Tibial artery (tissue), 4 donors: ENCODE results near the gene PTPN13.

Experiments
- DNase-seq, 2 donors: peaks; one replicate each; pipeline ENCODE4 v3.0.0-alpha.2; 2019
- H3K27ac ChIP-seq, 2 donors: fragments of 200-600 bp; sonication (generic) in 1 of 2; 1 replicate in 1 of 2; 2 replicates in 1 of 2; pipeline ENCODE4 v1.5.1; 2018 to 2019; ENCODE audit warnings: mild to moderate bottlenecking in 1 of 2
- H3K27me3 ChIP-seq, 2 donors: fragments of 200-600 bp; sonication (generic) in 1 of 2; one replicate each; pipeline versions ENCODE4 v1.5.1 to v1.6.0; 2016 to 2019
- H3K36me3 ChIP-seq, 3 donors: fragments of 200-600 bp; sonication (generic) in 2 of 3; one replicate each; pipeline ENCODE4 v1.5.1; 2016 to 2019; ENCODE audit warnings: mild to moderate bottlenecking in 2 of 3
- H3K4me1 ChIP-seq, 4 donors: fragments of 200-600 bp; sonication (generic) in 2 of 4; 1 replicate in 3 of 4; 2 replicates in 1 of 4; pipeline ENCODE4 v1.5.1; 2016 to 2019
- H3K4me3 ChIP-seq, 2 donors: fragments of 200-600 bp; sonication (generic) in 1 of 2; 1 replicate in 1 of 2; 2 replicates in 1 of 2; pipeline ENCODE4 v1.5.1; 2018 to 2019; ENCODE audit warnings: mild to moderate bottlenecking in 2 of 2
- H3K9me3 ChIP-seq, 3 donors: fragments of 200-600 bp; sonication (generic) in 1 of 3; one replicate each; pipeline ENCODE4 v1.5.1; 2016 to 2019
- CTCF ChIP-seq, 2 experiments: fragments of 200-600 bp in 1 of 2; fragments of 450-650 bp in 1 of 2; IDR thresholded peaks; one replicate each; pipeline ENCODE4 v1.5.1; 2017 to 2019; ENCODE audit warnings: antibody characterized with exemption in 2 of 2, mild to moderate bottlenecking in 1 of 2, moderate library complexity in 1 of 2
- intact Hi-C: fragments of 100-400 bp; cut with DNase I; formaldehyde crosslinking; loops from one replicate; pipeline ENCODE4 v1.15.0; 2023; ENCODE audit warnings: low total_unique reads

The PTPN13 gene

GRCh38 chr4:86554646-86555045 lies 39.5 kb upstream of the PTPN13 start:
- Histone ChIP-seq H3K4me1 (peaks cover 0 to 7% (median 0%) of the 10 kb centered on the region in 4 donors), H3K27ac (no peak overlapping the region), H3K9me3 (no peaks in the 10 kb centered on the region), H3K36me3 (no peaks in the 10 kb centered on the region), H3K27me3 (no peaks in the 10 kb centered on the region), H3K4me3 (no peak overlapping the region)
- TF ChIP-seq CTCF (IDR thresholded peaks at IDR 0.05) = no peak
- no peak for DNase-seq
- intact Hi-C loops = no loop called here

- Histone ChIP-seq H3K36me3 (no peaks in the 10 kb centered on the region), H3K27ac (peak overlapping the region in 1 of 2 donors; percentile 5), H3K4me3 (no peak overlapping the region), H3K9me3 (no peaks in the 10 kb centered on the region), H3K27me3 (no peaks in the 10 kb centered on the region), H3K4me1 (peaks cover 0 to 7% (median 0%) of the 10 kb centered on the region in 4 donors)
- intact Hi-C loops = no loop called here
- no peak for DNase-seq
- no peak for TF ChIP-seq CTCF (IDR thresholded peaks at IDR 0.05)
These were observed 37.2 kb upstream of the PTPN13 start for GRCh38 chr4:86556791-86557415.

- peak overlapping the region in 1 of 2 donors; percentile 5 for H3K27ac ChIP-seq
- no peak for DNase-seq
These were observed 36.6 kb upstream of the PTPN13 start for GRCh38 chr4:86557526-86557925.

GRCh38 chr4:86558258-86558657 lies 35.9 kb upstream of the PTPN13 start:
- Histone ChIP-seq H3K27ac (no peak overlapping the region), H3K36me3 (no peaks in the 10 kb centered on the region), H3K4me3 (no peak overlapping the region), H3K4me1 (peaks cover 0 to 7% (median 0%) of the 10 kb centered on the region in 4 donors), H3K9me3 (no peaks in the 10 kb centered on the region), H3K27me3 (no peaks in the 10 kb centered on the region)
- intact Hi-C loops = no loop called here
- TF ChIP-seq CTCF (IDR thresholded peaks at IDR 0.05) = no peak
- DNase-seq = no peak

More at GRCh38 chr4:86557526-86557925, 36.6 kb upstream of the PTPN13 start:
- Histone ChIP-seq H3K27me3 (no peaks in the 10 kb centered on the region), H3K4me1 (peaks cover 0 to 7% (median 0%) of the 10 kb centered on the region in 4 donors), H3K36me3 (no peaks in the 10 kb centered on the region), H3K4me3 (no peak overlapping the region), H3K9me3 (no peaks in the 10 kb centered on the region)
- intact Hi-C loops = no loop called here
- TF ChIP-seq CTCF (IDR thresholded peaks at IDR 0.05) = no peak

GRCh38 chr4:86558797-86559196 lies 35.3 kb upstream of the PTPN13 start:
- no peak for DNase-seq
- TF ChIP-seq CTCF (IDR thresholded peaks at IDR 0.05) = no peak
- H3K4me1 ChIP-seq = peaks cover 0 to 7% (median 0%) of the 10 kb centered on the region in 4 donors
- intact Hi-C loops = no loop called here
- no peak overlapping the region for H3K4me3 ChIP-seq
- no peaks in the 10 kb centered on the region for H3K9me3 ChIP-seq
- H3K27me3 ChIP-seq = no peaks in the 10 kb centered on the region
- no peak overlapping the region for H3K27ac ChIP-seq
- no peaks in the 10 kb centered on the region for H3K36me3 ChIP-seq
